ENCODE data around the gene CNNM3.
A peak's percentile ranks its signal among the peaks of the same experiment; 100 is the strongest.

CNNM3 gene

GRCh38 chr2:96869822-96870625 is 54.0 kb downstream of the CNNM3 start, which contains the start of gene SEMA4C:
TSS of gene SEMA4C (minus strand) at chr2:96870080. CDS start at chr2:96867886, 2,194 bp downstream.
- H3K9ac ChIP-seq (ENCODE audit: low read depth, low read length): peak within 1 kb of the TSS; percentile 94
- H3K36me3 ChIP-seq (ENCODE audit: insufficient read depth, low read length): peaks cover 28% of the 10 kb centered on the region
- H3K4me2 ChIP-seq (ENCODE audit: low read length): peak within 1 kb of the TSS; percentile 99
- H3K9me3 ChIP-seq (replicated peaks; ENCODE audit: low read length): no peaks in the 10 kb centered on the region
- peak within 1 kb of the TSS; percentile 88 for H3K4me3 ChIP-seq (ENCODE audit: low read length)
- H3K4me1 ChIP-seq (ENCODE audit: control insufficient read depth, insufficient read depth, low read length): peaks cover 48% of the 10 kb centered on the region
- H3K27me3 ChIP-seq (ENCODE audit: control insufficient read depth, insufficient read depth, low read length): no peaks in the 10 kb centered on the region

DNA sequence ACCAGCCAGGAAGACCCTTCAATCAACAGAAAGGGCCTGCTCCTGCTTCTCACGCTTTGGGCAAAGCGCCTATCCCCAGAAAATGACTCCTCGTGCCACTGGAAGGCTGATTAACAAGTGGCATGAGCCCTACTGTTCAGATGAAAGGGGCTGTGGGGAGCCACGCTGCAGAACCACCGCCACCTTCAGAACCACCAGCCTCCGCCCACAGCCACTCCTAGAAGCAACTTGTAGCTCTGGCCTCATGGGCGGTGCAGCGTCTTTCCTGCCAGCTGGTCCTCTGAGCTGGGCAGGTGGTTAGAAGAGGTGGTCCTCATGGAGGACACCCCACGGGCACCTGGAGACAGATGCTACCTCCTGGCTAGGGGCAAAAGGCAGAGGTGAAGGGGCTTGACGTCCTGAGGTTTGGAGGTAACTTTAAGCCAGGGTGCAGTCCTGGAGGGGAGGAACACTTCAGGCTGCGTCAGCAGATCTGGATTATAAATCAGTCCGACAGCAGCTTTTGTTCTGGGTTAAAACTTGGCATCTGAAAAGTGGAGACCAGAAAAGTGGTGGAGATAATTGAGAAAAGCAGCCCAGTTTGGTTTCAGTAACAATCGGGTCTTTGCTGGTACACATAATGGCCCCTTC is 54.7 kb downstream of the CNNM3 start:
- H3K4me3 ChIP-seq (ENCODE audit: low read length): peak overlapping the region; percentile 88
- H3K4me2 ChIP-seq (ENCODE audit: low read length): peak overlapping the region; percentile 99
- peaks cover 21% of the 10 kb centered on the region for H3K36me3 ChIP-seq (ENCODE audit: insufficient read depth, low read length)
- H3K9me3 ChIP-seq (replicated peaks; ENCODE audit: low read length): no peaks in the 10 kb centered on the region
- H3K4me1 ChIP-seq (ENCODE audit: control insufficient read depth, insufficient read depth, low read length): peaks cover 55% of the 10 kb centered on the region
- no peaks in the 10 kb centered on the region for H3K27me3 ChIP-seq (ENCODE audit: control insufficient read depth, insufficient read depth, low read length)
- H3K9ac ChIP-seq (ENCODE audit: low read depth, low read length): peak overlapping the region; percentile 94

GRCh38 chr2:96872591-96873349 is 56.7 kb downstream of the CNNM3 start:
- no peak overlapping the region for H3K4me3 ChIP-seq (ENCODE audit: low read length)

DNA sequence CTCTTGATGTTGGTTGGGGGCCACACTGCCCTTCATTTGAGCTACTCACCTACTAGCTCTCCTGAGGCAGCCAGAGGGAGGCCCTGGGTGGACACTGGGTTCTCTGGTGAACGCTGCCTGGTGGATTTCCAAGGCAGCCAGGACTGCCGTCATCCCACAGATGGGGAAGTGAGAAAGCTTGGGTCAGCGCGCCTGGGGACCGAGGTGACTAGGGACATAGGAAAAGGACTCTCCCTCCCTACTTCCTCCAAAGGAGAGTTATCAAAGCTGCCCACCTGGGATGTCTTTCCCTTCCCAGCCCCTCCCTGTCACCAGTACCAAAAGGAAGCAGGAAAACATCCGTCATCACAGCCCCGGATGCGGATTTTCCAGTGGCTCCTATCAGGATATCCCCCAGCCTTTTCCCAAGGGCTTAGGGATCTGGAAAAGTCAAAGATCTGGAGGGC is 57.6 kb downstream of the CNNM3 start:
- Histone ChIP-seq H3K9ac (ENCODE audit: low read depth, low read length) (no peak overlapping the region), H3K4me1 (ENCODE audit: control insufficient read depth, insufficient read depth, low read length) (peaks cover 65% of the 10 kb centered on the region)

More at GRCh38 chr2:96872591-96873349, 56.7 kb downstream of the CNNM3 start:
- peaks cover under 1% of the 10 kb centered on the region for H3K36me3 ChIP-seq (ENCODE audit: insufficient read depth, low read length)
- H3K4me1 ChIP-seq (ENCODE audit: control insufficient read depth, insufficient read depth, low read length): peaks cover 56% of the 10 kb centered on the region
- peak overlapping the region; percentile 62 for H3K4me2 ChIP-seq (ENCODE audit: low read length)
- no peaks in the 10 kb centered on the region for H3K27me3 ChIP-seq (ENCODE audit: control insufficient read depth, insufficient read depth, low read length)
- no peaks in the 10 kb centered on the region for H3K9me3 ChIP-seq (replicated peaks; ENCODE audit: low read length)
- no peak overlapping the region for H3K9ac ChIP-seq (ENCODE audit: low read depth, low read length)

GRCh38 chr2:96874198-96874831 is 58.2 kb downstream of the CNNM3 start:
- no peak overlapping the region for H3K4me2 ChIP-seq (ENCODE audit: low read length)
- H3K9me3 ChIP-seq (replicated peaks; ENCODE audit: low read length): no peaks in the 10 kb centered on the region
- peaks cover 69% of the 10 kb centered on the region for H3K4me1 ChIP-seq (ENCODE audit: control insufficient read depth, insufficient read depth, low read length)
- H3K27me3 ChIP-seq (ENCODE audit: control insufficient read depth, insufficient read depth, low read length): no peaks in the 10 kb centered on the region
- no peak overlapping the region for H3K4me3 ChIP-seq (ENCODE audit: low read length)
- no peaks in the 10 kb centered on the region for H3K36me3 ChIP-seq (ENCODE audit: insufficient read depth, low read length)
- H3K9ac ChIP-seq (ENCODE audit: low read depth, low read length): no peak overlapping the region

More for the DNA sequence above, 57.6 kb downstream of the CNNM3 start:
- Histone ChIP-seq H3K4me2 (ENCODE audit: low read length) (no peak overlapping the region), H3K4me3 (ENCODE audit: low read length) (no peak overlapping the region), H3K9me3 (replicated peaks; ENCODE audit: low read length) (no peaks in the 10 kb centered on the region), H3K36me3 (ENCODE audit: insufficient read depth, low read length) (no peaks in the 10 kb centered on the region), H3K27me3 (ENCODE audit: control insufficient read depth, insufficient read depth, low read length) (no peaks in the 10 kb centered on the region)

DNA sequence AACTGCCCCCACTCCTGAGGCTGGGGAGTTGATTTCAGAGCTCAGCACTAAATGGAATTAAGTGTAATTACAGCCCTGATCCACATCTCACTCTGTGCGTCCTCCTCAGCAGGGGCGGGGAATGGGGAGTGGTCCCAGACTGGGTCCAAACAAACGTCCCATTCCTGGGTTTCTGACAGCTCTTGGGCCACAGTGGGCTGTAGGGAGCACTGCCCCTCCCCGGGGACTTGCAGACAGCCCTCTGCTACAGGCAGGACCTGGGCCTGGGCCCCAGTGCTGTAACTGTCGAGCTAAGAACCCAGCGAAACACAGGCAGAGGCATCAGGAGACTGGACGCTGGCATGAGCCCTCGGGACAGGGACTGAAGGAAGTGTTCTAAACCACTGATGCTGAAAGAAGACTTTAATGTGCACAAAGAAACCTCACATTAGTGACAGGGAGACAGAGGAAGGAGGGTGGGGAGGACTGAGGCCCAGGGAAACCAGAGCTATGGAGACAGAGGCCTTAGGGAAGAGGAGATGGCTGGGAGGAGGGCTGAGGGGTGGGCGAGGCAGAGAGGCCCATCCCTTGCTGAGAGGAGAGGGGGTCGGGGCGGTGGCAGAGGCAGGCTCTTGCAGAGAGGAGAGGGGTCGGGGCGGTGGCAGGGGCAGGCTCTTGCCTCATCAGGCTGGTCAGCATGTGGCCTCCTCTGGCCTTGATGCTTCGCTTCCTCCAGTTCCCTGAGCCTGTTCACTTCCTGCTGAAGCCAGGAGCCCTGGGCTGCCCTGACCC is 59.6 kb downstream of the CNNM3 start:
- Histone ChIP-seq H3K4me3 (ENCODE audit: low read length) (peak overlapping the region; percentile 8), H3K4me2 (ENCODE audit: low read length) (peak overlapping the region; percentile 39), H3K27me3 (ENCODE audit: control insufficient read depth, insufficient read depth, low read length) (no peaks in the 10 kb centered on the region), H3K9me3 (replicated peaks; ENCODE audit: low read length) (no peaks in the 10 kb centered on the region), H3K9ac (ENCODE audit: low read depth, low read length) (peak overlapping the region; percentile 70), H3K4me1 (ENCODE audit: control insufficient read depth, insufficient read depth, low read length) (peaks cover 66% of the 10 kb centered on the region), H3K36me3 (ENCODE audit: insufficient read depth, low read length) (no peaks in the 10 kb centered on the region)

GRCh38 chr2:96876269-96877041 is 60.4 kb downstream of the CNNM3 start:
- Histone ChIP-seq H3K27me3 (ENCODE audit: control insufficient read depth, insufficient read depth, low read length) (peaks cover under 1% of the 10 kb centered on the region), H3K4me1 (ENCODE audit: control insufficient read depth, insufficient read depth, low read length) (peaks cover 66% of the 10 kb centered on the region), H3K9ac (ENCODE audit: low read depth, low read length) (peak overlapping the region; percentile 70), H3K4me2 (ENCODE audit: low read length) (peak overlapping the region; percentile 59), H3K36me3 (ENCODE audit: insufficient read depth, low read length) (no peaks in the 10 kb centered on the region), H3K4me3 (ENCODE audit: low read length) (peak overlapping the region; percentile 8), H3K9me3 (replicated peaks; ENCODE audit: low read length) (no peaks in the 10 kb centered on the region)

DNA sequence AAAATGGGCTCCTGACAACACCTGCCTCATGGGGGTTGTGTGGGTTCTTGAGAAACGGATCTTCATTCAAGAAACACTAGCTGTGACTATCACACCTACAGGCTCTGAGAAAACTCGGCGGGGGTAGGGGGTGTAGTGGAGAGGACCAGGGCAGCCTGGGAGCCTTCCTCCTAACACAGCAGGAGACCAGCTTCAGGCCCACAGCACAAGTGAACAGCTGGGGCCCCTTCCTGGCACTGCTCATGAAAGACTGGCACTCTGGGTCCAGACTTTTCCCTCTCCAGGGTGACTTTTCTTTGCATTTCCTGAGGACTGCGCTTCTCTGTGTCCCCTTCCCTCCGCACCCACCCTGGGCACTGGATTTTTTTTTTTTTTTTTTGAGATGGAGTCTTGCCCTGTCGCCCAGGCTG is 61.0 kb downstream of the CNNM3 start:
- no peaks in the 10 kb centered on the region for H3K36me3 ChIP-seq (ENCODE audit: insufficient read depth, low read length)
- H3K9me3 ChIP-seq (replicated peaks; ENCODE audit: low read length): no peaks in the 10 kb centered on the region
- H3K9ac ChIP-seq (ENCODE audit: low read depth, low read length): peak overlapping the region; percentile 36
- no peak overlapping the region for H3K4me3 ChIP-seq (ENCODE audit: low read length)
- H3K4me1 ChIP-seq (ENCODE audit: control insufficient read depth, insufficient read depth, low read length): peaks cover 67% of the 10 kb centered on the region
- H3K4me2 ChIP-seq (ENCODE audit: low read length): peak overlapping the region; percentile 59
- H3K27me3 ChIP-seq (ENCODE audit: control insufficient read depth, insufficient read depth, low read length): peaks cover 7% of the 10 kb centered on the region

DNA sequence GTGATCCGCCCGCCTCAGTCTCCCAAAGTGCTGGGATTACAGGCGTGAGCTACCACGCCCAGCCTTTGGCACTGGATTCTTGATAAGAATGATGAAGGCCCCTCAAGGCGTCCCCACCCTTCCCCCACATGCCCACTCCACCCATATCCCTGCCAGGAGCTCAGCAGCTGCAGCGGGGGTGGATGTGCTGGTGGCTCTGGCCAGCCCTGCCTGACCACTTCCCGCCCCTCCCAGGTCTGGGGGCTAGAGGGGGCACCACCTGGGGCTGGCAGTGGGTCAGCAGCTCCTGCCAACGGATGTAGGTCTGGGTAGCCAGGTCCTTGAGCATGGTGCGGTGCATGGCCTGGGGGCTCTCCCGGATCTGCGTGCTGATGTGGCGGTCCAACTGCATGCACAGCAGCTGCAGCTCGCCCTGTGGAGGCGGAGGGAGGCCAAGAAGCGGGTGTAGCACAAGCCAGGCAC is 61.6 kb downstream of the CNNM3 start:
- H3K9me3 ChIP-seq (replicated peaks; ENCODE audit: low read length): no peaks in the 10 kb centered on the region
- H3K4me1 ChIP-seq (ENCODE audit: control insufficient read depth, insufficient read depth, low read length): peaks cover 71% of the 10 kb centered on the region
- H3K36me3 ChIP-seq (ENCODE audit: insufficient read depth, low read length): no peaks in the 10 kb centered on the region
- H3K9ac ChIP-seq (ENCODE audit: low read depth, low read length): peak overlapping the region; percentile 36
- H3K27me3 ChIP-seq (ENCODE audit: control insufficient read depth, insufficient read depth, low read length): peaks cover 13% of the 10 kb centered on the region
- no peak overlapping the region for H3K4me3 ChIP-seq (ENCODE audit: low read length)
- peak overlapping the region; percentile 59 for H3K4me2 ChIP-seq (ENCODE audit: low read length)

DNA sequence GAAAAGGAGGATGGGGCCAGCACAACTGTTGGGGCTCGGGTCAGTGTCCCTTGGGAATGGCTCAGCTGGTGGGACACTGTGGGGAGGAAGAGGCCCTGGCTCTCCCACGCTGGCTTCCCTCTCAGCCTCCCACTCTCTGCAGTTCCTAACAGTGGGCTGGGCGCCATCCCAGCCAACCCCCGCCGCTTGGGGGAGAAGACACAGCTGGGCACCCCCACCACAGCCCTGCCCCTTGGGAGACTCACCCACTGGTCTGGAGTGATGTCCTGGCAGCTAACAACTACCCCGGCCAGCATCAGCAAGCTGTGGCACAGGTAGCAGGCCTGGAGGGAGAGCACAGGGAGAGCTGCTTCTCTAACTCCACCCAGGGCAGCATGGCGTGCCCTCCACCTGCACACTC is 62.1 kb downstream of the CNNM3 start:
- Histone ChIP-seq H3K9ac (ENCODE audit: low read depth, low read length) (peak overlapping the region; percentile 33), H3K27me3 (ENCODE audit: control insufficient read depth, insufficient read depth, low read length) (peaks cover 18% of the 10 kb centered on the region), H3K4me1 (ENCODE audit: control insufficient read depth, insufficient read depth, low read length) (peaks cover 66% of the 10 kb centered on the region), H3K4me3 (ENCODE audit: low read length) (peak overlapping the region; percentile 24), H3K4me2 (ENCODE audit: low read length) (peak overlapping the region; percentile 59), H3K36me3 (ENCODE audit: insufficient read depth, low read length) (no peaks in the 10 kb centered on the region), H3K9me3 (replicated peaks; ENCODE audit: low read length) (no peaks in the 10 kb centered on the region)

Data from skeletal muscle satellite cell (primary cell).